Subcutaneous adipose tissue (tissue), 4 donors: ENCODE data around the gene LSM14B. TPM values are rescaled to one million over a fixed set of nuclear protein-coding genes. Genes with fewer than 3 reads are reported as not detected.

Experiments
- total RNA-seq, 4 donors: library from RNA; depleted of rRNA; stranded (reverse); fragments of >200 nt; gene quantifications; one replicate each; pipeline ENCODE4 v1.1.0, GENCODE V29; 2016
- TF ChIP-seq, protein P1 (sequence below): fragments of 450-650 bp; IDR thresholded peaks from one replicate; pipeline ENCODE4 v1.5.1; 2016; ENCODE audit warnings: low read depth, mild to moderate bottlenecking, control low read depth, antibody characterized with exemption, moderate library complexity

LSM14B gene
- total RNA-seq, 4 donors from 2014 or later = 18.3 to 33.0 (median 20.1) TPM

DNA sequence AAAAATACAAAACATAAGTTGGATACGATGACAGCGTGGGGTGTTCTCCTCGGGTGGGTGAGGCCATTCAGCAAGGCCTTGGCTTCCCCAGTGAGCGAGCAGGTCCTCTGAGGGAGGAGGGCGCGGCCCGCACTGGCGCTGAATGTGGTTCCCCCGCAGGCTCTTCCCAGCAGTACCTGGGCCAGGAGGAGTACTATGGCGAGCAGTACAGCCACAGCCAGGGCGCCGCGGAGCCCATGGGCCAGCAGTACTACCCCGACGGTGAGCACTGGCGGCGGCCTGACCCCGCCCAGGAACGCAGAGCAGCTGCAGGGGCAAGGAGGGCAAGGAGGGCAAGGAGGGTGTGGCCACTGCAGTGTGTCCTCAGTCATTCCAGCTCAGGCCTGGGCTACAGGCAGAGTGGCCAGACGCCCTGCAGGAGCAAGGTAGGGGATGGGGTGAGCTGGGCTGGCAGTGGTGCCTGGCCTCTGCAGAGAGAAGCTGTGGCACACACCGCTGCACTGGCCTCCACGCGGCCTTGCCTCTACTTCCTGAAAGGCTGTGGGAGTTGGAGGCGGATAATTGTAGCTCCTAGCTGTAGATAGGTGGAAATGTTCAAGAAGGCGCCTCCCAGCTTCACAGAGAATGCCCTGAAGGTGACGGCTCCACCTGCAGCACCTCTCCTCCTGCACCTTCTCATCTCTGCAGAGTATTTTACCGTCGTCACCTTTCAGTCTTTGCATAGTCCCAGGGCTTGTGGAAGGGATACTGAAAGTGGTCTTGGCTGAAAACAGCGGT, 41.9 kb downstream of the LSM14B start:
- TF ChIP-seq, protein P1, sequence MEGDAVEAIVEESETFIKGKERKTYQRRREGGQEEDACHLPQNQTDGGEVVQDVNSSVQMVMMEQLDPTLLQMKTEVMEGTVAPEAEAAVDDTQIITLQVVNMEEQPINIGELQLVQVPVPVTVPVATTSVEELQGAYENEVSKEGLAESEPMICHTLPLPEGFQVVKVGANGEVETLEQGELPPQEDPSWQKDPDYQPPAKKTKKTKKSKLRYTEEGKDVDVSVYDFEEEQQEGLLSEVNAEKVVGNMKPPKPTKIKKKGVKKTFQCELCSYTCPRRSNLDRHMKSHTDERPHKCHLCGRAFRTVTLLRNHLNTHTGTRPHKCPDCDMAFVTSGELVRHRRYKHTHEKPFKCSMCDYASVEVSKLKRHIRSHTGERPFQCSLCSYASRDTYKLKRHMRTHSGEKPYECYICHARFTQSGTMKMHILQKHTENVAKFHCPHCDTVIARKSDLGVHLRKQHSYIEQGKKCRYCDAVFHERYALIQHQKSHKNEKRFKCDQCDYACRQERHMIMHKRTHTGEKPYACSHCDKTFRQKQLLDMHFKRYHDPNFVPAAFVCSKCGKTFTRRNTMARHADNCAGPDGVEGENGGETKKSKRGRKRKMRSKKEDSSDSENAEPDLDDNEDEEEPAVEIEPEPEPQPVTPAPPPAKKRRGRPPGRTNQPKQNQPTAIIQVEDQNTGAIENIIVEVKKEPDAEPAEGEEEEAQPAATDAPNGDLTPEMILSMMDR = no peak

DNA sequence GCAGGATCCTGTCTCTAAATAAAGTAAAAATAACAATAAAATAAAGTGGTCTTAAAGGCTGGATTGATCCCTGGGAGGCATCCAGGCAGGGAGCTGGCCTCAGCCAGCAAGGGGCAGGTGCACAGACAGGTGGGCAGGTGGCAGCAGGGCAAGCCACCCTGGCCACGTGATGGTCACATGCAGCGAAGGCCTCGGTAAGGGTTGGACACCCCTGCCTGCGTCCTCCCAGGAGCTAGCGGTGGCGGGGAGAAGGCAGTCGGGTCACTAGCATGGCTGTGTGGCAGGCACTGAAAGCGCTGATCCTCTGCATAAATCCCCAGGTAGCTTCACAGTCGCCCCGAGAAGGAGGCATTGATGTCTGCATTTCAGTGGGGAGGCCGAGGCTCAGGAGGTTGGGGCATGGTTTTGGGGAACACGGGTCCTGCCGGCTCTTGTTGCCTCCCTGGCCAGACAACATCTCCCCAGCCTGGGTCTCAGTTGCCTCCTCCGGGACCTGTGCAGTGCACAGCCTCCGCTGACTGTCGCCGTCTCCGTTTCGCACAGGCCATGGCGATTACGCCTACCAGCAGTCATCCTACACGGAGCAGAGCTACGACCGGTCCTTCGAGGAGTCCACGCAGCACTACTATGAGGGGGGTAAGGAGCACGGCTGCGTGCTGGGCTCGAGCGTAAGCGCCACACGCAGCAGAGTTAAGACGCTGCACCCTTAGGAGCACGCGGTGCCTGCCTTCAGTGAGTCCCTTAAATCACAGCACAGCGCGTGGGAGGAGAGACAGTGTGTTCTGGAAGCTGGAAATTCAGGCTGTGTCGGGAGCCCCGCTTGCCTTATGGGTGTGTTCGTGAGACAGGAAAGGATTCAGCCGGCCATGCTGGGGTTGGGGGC, 42.8 kb downstream of the LSM14B start:
- TF ChIP-seq, protein P1 = no peak

DNA sequence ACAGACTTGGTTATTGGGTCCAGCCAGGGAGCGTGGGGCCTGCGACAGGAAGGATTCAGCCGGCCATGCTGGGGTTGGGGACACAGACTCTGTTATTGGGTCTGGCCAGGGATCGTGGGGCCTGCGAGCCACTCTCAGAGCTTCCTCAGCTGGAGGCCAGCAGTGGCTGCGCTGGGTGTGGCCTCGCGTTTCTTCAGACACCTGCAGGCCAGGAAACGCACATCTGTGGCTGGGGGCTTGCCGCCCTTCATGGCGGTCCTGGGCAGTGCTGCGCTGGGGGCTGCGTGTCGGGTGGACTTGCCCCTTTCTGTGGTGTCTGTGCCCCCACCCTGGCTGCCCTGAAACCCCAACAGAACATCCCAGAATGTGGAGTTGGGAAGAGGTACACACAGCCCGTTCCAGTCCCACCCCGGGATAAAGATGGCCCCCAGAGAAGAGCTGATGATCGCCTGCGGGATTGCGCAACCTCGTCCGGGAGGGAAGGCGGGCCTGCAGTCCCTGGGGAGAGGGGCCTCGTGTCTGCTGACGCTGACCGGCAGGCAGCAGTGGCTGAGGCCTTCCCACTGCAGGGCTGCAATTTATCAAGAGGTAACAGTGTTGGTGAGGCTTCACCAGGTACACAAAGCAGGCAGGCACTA, 43.6 kb downstream of the LSM14B start:
- TF ChIP-seq, protein P1 = no peak

DNA sequence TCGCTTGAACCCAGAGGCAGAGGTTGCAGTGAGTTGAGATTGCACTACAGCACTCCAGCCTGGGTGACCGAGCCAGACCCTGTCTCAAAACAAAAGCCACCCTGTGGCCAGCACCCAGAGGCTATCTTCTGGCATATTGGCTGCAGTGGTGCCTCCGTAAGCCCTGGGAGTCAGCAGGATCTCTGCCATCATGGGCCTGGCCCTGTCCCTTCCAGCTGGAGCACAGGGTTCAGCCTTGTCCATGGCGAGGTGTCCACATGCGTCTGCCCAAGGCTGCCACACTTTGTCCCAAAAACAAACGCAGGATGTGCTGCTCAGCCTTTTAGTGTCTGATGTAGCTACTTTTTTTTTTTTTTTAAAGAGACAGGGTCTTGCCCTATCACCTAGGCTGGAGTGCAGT, 45.2 kb downstream of the LSM14B start:
- TF ChIP-seq, protein P1 = no peak

DNA sequence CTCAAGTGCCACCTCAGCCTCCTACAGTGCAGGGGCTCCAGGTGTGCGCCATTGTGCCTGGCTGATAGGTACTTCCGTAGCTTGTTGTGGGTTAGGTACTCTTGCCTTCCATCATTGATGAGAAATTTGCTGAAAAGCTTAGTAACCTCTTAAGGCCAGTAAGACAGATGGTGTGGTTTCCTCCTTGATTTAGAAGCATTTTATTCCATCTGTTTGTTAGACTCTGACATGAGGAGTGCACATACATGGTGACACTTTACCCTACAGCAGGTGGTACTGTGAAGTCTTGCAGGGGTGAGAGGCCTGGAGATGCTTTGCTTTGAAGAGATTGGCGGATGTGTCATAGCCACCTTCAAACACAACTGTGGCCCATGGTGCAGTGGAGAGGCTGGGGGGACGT, 45.8 kb downstream of the LSM14B start:
- TF ChIP-seq, protein P1 = no peak

DNA sequence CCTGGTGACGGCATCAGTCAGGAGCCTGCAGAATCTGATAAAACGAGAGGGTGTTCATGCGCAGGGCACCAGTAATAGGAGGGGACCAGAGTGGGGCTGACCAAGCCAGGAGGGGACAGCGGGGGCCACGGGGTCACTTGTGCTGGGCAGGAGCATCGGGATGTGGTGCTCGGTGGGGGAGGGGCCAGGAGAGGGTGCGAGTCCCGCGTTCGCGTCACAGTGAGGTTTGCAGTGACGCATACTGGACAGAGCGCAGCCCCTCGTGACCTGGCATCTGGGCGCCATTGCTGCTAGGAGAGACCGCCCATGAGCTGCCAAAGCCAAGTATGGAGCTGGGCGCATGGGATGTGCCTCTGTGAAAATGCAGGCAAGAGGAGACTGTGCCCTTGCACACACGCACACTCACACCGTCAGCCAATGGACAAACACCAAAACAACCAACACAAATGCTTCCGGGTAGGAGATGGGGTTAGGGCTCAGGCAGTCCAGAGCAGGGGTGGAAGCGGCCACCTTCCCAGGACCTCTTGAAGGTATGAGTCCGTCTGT, 46.7 kb downstream of the LSM14B start:
- TF ChIP-seq, protein P1 = no peak

DNA sequence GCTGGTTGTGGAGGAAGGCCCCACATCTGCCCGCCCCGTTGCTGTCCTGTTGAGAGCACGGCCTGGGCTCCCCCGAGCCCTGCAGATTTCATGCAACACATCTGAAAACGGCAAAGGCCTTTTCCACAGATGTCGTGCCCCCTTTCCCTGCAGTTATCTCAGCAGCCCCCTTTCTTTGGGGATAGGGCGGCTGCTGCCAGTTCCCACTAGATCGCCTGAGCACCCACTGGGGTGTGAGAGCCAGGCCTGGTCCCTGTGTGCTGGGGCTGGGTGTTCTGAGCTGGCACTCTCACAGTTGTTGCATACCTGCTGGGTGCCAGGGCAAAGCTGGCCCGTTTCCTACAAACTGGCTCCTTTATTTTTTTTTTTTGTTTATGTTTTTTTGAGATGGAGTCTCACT, 48.3 kb downstream of the LSM14B start:
- TF ChIP-seq, protein P1 = no peak
